GM18873 (cell line): Measurements from ENCODE around the gene CHP2.
"Not testable (repeated sequence)": the region's sequence is repeated elsewhere in the genome, so short reads cannot be mapped to it uniquely, and the experiment has no call there.

ENCODE experiments used
- ATAC-seq: cut with Tn5 transposase; IDR thresholded peaks from one replicate; pipeline ENCODE4 v1.9.1; 2021; ENCODE audit warnings: mild to moderate bottlenecking, moderate library complexity, moderate number of reproducible peaks; ENCODE audit not compliant: unreplicated experiment, low FRiP score

The CHP2 gene

GRCh38 chr16:23754594-23755483 is at the start of gene CHP2:
TSS of gene CHP2 (plus strand) at chr16:23755026. CDS start at chr16:23755050, 24 bp downstream.
- no peak for ATAC-seq

- no peak for ATAC-seq
Measured at GRCh38 chr16:23705517-23705902, 49.3 kb upstream of the CHP2 start.

- ATAC-seq: no peak
Measured at GRCh38 chr16:23706439-23706838, 48.4 kb upstream of the CHP2 start.

- ATAC-seq: no peak
Measured at GRCh38 chr16:23709536-23709935, 45.3 kb upstream of the CHP2 start.

- ATAC-seq: no peak
Measured at GRCh38 chr16:23710008-23710407, 44.8 kb upstream of the CHP2 start.

- ATAC-seq: no peak
Measured at GRCh38 chr16:23710504-23710903, 44.3 kb upstream of the CHP2 start.

- ATAC-seq: no peak
Measured at GRCh38 chr16:23711785-23712184, 43.0 kb upstream of the CHP2 start.

GRCh38 chr16:23712976-23713375 is 41.9 kb upstream of the CHP2 start, which contains the start of gene ERN2:
TSS of gene ERN2 (minus strand) at chr16:23713222. CDS start at chr16:23713187, 35 bp downstream.
- ATAC-seq: no peak

GRCh38 chr16:23716484-23716883 is 38.3 kb upstream of the CHP2 start:
- no peak for ATAC-seq

GRCh38 chr16:23722613-23723240 is 32.1 kb upstream of the CHP2 start:
- ATAC-seq: not testable (repeated sequence)

- no peak for ATAC-seq
Measured at GRCh38 chr16:23724096-23724784, 30.6 kb upstream of the CHP2 start.

GRCh38 chr16:23724785-23725131 is 30.1 kb upstream of the CHP2 start:
- no peak for ATAC-seq

- ATAC-seq: no peak
Measured at GRCh38 chr16:23726710-23727109, 28.1 kb upstream of the CHP2 start.

GRCh38 chr16:23728112-23728477 is 26.7 kb upstream of the CHP2 start:
- ATAC-seq: no peak

GRCh38 chr16:23729503-23730424 is 25.1 kb upstream of the CHP2 start:
- ATAC-seq: no peak

GRCh38 chr16:23734176-23734893 is 20.5 kb upstream of the CHP2 start:
- no peak for ATAC-seq

- ATAC-seq: not testable (repeated sequence)
Measured at GRCh38 chr16:23737423-23738028, 17.3 kb upstream of the CHP2 start.

- no peak for ATAC-seq
Measured at GRCh38 chr16:23739516-23739915, 15.3 kb upstream of the CHP2 start.

- ATAC-seq: no peak
Measured at GRCh38 chr16:23741675-23742303, 13.0 kb upstream of the CHP2 start.
